ENCODE measurements around the gene ADGRL2. TPM values are rescaled to one million over a fixed set of nuclear protein-coding genes. Genes with fewer than 3 reads are reported as not detected.

Gene ADGRL2
- total RNA-seq, 1 experiment from 2014 or later = 34.2 TPM

DNA sequence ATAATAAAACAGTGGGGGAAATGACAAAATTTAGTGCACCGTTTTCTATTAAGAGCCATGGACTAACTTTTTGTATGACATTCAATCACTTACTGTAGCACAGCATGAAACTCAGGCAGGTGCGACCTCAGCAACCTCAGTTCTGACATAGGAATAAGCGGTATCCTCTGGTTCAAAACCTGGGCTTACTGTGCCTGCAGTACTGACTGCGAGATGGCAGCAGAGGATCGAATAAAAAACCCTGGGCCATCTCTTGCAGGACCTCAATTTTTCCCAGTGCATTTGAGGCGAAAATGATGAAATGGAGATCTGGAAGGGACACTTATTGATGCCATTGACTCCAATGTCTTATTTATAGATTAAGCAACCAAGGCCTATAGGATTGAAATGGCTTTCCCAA lies 214.7 kb downstream of the ADGRL2 start:
- Histone ChIP-seq H3K36me3 (ENCODE audit: control insufficient read depth, insufficient read depth, low read length) (no peaks in the 10 kb centered on the region), H3K4me3 (ENCODE audit: low read depth in 2 of 2, low read length in 2 of 2) (no peak overlapping the region), H3K27me3 (ENCODE audit: control insufficient read depth, insufficient read depth, low read length) (no peaks in the 10 kb centered on the region), H3K4me1 (ENCODE audit: control insufficient read depth, insufficient read depth, low read length) (no peaks in the 10 kb centered on the region), H3K9me3 (ENCODE audit: control insufficient read depth, insufficient read depth, low read depth, low read length) (no peaks in the 10 kb centered on the region), H3K27ac (ENCODE audit: low read length) (no peak overlapping the region)
- no TSS peak for BruUV-seq (replicated peaks)
- TF ChIP-seq, protein P1, sequence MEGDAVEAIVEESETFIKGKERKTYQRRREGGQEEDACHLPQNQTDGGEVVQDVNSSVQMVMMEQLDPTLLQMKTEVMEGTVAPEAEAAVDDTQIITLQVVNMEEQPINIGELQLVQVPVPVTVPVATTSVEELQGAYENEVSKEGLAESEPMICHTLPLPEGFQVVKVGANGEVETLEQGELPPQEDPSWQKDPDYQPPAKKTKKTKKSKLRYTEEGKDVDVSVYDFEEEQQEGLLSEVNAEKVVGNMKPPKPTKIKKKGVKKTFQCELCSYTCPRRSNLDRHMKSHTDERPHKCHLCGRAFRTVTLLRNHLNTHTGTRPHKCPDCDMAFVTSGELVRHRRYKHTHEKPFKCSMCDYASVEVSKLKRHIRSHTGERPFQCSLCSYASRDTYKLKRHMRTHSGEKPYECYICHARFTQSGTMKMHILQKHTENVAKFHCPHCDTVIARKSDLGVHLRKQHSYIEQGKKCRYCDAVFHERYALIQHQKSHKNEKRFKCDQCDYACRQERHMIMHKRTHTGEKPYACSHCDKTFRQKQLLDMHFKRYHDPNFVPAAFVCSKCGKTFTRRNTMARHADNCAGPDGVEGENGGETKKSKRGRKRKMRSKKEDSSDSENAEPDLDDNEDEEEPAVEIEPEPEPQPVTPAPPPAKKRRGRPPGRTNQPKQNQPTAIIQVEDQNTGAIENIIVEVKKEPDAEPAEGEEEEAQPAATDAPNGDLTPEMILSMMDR (IDR thresholded peaks at IDR 0.05) = peak; percentile 16; the same call in 1 of the 2 replicates
- TF ChIP-seq TCF7L2 (IDR thresholded peaks at IDR 0.05; ENCODE audit: low read depth, low read length) (no peak), REST (IDR thresholded peaks at IDR 0.05; ENCODE audit: insufficient read depth in 1 of 2, low read depth in 2 of 2, low read length in 1 of 2) (no peak), POLR2AphosphoS5 (IDR thresholded peaks at IDR 0.05; ENCODE audit: low read depth, low read length) (no peak), SIN3A (IDR thresholded peaks at IDR 0.05; ENCODE audit: borderline replicate concordance, insufficient read depth, low read depth, low read length) (no peak)
- ChIA-PET CTCF (no interaction called here), POLR2A (no interaction called here)
- in situ Hi-C loops (cut with HindIII; ENCODE audit: low pct_unique_long_range_greater_than_20kb, low sequenced_read_pairs) = no loop called here
- intact Hi-C loops (cut with micrococcal nuclease; ENCODE audit: unreplicated experiment) = no loop called here
- DNase-seq (ENCODE audit: low read depth, low spot score) = no peak
- no peak for ATAC-seq

DNA sequence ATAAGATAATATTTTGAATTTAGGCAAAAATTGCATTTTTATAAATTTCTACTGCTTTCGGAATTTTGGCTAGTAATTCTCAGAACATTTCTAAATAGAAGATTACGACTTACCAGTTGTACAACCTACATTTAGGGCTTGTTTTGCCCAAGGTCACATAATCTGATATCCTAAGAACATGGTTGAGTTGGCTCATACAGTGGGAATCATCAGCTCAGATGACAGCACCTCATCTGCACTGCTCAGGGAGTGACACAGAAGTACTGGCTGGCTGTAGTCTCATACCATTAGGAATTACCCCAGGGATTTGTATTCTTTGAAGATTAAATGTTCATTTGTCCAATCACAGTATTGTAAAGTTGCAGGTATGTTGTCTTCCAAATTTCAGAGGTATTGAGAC lies 217.6 kb downstream of the ADGRL2 start:
- no peak for TF ChIP-seq SIN3A (IDR thresholded peaks at IDR 0.05; ENCODE audit: borderline replicate concordance, insufficient read depth, low read depth, low read length)
- no peak for TF ChIP-seq REST (IDR thresholded peaks at IDR 0.05; ENCODE audit: insufficient read depth in 1 of 2, low read depth in 2 of 2, low read length in 1 of 2)
- TF ChIP-seq TCF7L2 (IDR thresholded peaks at IDR 0.05; ENCODE audit: low read depth, low read length) = no peak
- TF ChIP-seq, protein P1 (IDR thresholded peaks at IDR 0.05) = no peak
- CTCF ChIA-PET = no interaction called here

More for the DNA sequence above, 217.6 kb downstream of the ADGRL2 start:
- Histone ChIP-seq H3K27me3 (ENCODE audit: control insufficient read depth, insufficient read depth, low read length) (no peaks in the 10 kb centered on the region), H3K9me3 (ENCODE audit: control insufficient read depth, insufficient read depth, low read depth, low read length) (no peaks in the 10 kb centered on the region), H3K36me3 (ENCODE audit: control insufficient read depth, insufficient read depth, low read length) (no peaks in the 10 kb centered on the region), H3K4me1 (ENCODE audit: control insufficient read depth, insufficient read depth, low read length) (no peaks in the 10 kb centered on the region), H3K4me3 (ENCODE audit: low read depth in 2 of 2, low read length in 2 of 2) (no peak overlapping the region), H3K27ac (ENCODE audit: low read length) (no peak overlapping the region)
- in situ Hi-C loops (cut with HindIII; ENCODE audit: low pct_unique_long_range_greater_than_20kb, low sequenced_read_pairs) = no loop called here
- ATAC-seq (no peak), DNase-seq (ENCODE audit: low read depth, low spot score) (no peak)
- intact Hi-C loops (cut with micrococcal nuclease; ENCODE audit: unreplicated experiment) = no loop called here
- POLR2A ChIA-PET = no interaction called here
- no TSS peak for BruUV-seq (replicated peaks)
